VCaP (cell line): Measurements from ENCODE around the gene TUBB.

ENCODE experiments used
- H3K27ac ChIP-seq: fragments of 450-650 bp; 2 replicates; pipeline ENCODE4 v1.5.1; 2017
- TF ChIP-seq, protein P1 (sequence below): fragments of 450-650 bp; conservative IDR thresholded peaks from 2 replicates; pipeline ENCODE4 v1.5.1; 2017; ENCODE audit warnings: mild to moderate bottlenecking, moderate library complexity

Gene TUBB

DNA sequence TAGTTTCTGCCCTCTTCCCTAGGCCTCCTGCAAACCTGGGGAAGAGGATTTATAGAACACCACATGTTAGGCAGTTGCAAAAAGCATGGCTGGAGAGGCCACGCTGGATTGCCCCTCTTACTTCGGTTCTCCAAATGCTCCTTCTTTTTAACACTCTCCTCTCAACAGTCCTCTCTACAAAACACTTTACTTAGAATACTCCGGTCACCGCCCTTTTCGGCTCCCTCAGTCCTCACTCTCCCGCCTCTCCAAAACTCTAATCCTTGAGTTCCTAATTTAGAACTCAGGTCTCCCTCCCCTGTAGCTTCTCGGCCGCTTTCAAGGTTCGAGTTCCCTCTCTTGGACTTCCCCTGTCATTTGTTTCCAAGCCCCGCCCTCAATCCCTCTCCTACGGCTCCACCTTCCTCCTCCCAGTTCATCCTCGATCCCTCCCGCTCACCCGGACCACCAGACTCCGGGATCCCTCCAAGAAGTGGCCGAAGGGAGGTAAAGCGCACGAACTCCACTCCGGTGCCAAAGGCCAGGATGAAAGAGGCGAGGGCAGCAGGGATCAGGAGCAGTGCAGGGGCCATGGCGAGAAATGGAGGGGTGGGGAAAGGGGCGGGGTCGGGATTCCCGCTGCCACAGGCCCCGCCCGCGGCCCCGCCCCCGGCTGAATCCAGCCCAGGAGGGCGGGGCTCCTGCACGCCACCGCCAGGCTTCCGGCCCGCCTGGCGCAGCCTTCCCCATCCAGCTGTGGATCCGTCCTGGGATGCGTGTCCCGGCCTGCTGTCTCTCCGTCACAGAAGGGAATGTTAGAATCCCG, 29.5 kb upstream of the TUBB start, which contains the start of gene NRM:
Gene NRM (minus strand): TSS at position 582 of the 805 bp plus-strand sequence. CDS start 10 bp downstream, at position 572.
- peak within 1 kb of the TSS; percentile 74 for H3K27ac ChIP-seq
- TF ChIP-seq, protein P1, sequence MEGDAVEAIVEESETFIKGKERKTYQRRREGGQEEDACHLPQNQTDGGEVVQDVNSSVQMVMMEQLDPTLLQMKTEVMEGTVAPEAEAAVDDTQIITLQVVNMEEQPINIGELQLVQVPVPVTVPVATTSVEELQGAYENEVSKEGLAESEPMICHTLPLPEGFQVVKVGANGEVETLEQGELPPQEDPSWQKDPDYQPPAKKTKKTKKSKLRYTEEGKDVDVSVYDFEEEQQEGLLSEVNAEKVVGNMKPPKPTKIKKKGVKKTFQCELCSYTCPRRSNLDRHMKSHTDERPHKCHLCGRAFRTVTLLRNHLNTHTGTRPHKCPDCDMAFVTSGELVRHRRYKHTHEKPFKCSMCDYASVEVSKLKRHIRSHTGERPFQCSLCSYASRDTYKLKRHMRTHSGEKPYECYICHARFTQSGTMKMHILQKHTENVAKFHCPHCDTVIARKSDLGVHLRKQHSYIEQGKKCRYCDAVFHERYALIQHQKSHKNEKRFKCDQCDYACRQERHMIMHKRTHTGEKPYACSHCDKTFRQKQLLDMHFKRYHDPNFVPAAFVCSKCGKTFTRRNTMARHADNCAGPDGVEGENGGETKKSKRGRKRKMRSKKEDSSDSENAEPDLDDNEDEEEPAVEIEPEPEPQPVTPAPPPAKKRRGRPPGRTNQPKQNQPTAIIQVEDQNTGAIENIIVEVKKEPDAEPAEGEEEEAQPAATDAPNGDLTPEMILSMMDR, result no peak

DNA sequence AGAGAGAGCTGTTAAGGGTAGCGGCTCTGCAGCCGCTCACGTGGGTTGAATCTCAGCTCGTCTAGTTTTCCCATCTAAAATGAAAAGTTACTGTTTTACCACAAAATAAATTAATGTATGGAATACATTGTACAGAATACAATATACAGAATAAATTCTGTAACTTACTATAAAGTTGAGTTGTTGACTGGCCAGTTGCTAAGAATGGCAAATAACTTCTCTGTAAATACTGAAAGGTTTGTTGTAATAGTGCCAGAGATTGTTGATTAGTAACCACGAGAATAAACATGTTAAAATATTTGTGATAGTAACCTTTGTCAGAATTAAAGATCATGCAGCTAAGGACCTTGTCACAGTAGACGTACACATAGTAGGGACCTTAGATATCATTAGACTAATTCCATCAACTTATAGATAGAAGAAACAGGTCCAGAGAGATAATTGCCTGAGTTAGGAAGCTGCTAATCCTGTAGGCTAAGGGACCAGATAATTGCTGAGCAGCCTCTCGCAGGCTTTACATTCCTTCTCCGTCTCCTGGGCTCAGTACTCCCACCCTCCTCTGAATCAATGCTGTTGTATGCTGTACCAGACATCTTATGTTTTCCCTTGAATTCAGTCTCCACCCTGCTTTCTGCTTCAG, 28.8 kb upstream of the TUBB start:
- TF ChIP-seq, protein P1, result no peak
- H3K27ac ChIP-seq, result peak overlapping the region; percentile 74

DNA sequence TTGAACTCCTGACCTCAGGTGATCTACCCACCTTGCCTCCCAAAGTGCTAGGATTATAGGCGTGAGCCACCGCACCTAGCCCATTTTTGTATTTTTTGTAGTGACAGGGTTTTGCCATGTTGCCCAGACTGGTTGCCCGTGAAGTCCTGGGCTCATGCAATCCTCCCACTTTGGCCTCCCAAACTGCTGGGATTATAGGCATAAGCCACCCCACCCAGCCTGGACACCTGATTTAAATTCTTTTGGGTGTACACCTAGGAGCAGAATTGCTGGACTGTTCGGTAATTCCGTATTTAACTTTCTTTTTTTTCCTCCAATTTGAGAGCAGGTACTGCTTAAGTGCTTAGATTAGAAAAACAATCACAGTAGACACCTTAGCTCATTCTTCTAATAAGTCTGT, 23.7 kb upstream of the TUBB start:
- TF ChIP-seq, protein P1, result no peak
- no peak overlapping the region for H3K27ac ChIP-seq

DNA sequence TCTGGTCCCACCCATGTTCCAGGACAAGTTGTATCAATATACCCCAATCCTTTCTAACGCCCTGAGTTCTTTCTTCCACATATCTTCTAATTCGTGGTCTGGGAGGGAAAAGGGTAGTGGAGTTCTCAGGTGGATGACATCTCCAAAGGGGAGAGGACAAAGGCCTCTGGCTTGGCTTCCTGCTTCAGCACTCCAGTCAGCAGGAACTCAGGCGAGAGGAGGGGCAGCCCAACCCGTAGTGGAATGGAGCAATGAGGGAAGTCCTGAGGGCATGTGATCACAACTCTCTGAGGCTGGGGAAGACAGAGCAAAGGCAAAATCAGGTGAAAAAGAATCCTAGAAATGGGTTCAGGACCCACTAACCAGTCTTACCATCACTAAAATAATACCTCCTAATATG, 19.8 kb upstream of the TUBB start:
- H3K27ac ChIP-seq, result no peak overlapping the region
- TF ChIP-seq, protein P1, result no peak

DNA sequence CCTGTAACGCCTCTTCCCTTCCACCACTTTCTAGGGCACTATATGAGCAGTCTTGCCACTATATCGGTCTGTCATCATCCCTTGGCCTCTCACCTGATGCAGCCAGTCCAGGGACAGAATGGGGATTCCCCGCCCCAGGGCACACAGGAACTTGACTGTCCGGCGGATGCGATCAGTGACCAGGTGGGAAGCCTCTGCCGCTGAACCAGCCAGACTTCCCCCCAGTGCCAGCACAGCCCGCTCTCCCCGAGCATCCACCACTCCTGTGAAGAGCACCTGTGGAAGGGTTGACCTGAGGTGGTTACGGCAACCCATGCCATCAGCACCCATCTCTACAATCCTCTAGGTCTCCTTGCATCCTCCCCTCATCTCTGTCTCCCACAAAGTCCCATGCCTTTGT, 17.1 kb upstream of the TUBB start:
- TF ChIP-seq, protein P1, result no peak
- H3K27ac ChIP-seq, result no peak overlapping the region

DNA sequence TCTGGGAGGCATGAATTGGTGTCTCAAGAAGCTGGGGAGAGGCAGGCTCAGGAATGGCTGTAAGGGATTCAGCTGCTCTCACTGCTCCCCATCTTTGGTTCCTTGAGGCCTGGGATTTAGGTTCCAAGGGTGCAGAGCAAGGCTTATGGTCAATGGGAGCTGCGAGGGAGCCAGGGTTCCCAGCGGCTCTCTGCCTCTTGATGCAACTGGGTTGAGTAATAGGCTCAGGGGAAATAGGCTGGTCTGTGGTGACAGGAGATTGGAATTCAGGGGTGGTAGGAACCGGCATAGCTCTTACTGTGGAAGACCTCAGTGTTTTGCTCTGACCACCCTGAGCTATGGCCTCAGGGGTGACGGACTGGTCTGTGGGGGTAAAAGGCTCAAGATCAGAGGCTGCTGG, 16.3 kb upstream of the TUBB start:
- TF ChIP-seq, protein P1, result no peak
- no peak overlapping the region for H3K27ac ChIP-seq

DNA sequence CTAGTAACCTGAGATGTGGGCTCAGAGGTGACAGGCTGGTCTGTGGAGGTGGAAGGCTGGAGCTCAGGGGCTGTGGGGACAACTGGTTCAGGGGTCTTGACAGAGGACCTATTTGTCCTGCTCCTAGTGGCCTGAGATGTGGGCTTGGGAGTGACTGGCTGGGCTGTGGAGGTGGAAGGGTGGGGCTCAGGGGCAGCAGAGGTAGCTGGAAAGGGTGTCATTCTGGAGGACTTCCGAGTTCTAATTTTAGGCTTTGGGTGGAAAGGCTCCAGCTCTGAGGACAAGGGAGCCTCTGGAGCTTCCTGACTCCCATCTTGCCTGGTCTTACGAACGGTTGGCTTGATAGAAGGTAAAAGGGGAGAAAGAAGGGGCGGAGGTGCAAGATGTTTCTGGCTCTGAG, 14.5 kb upstream of the TUBB start:
- H3K27ac ChIP-seq, result no peak overlapping the region
- TF ChIP-seq, protein P1, result no peak
